Endodermal cell (in vitro differentiated cells): ENCODE data around the gene GABRA4. TPM values are rescaled to one million over a fixed set of nuclear protein-coding genes. Genes with fewer than 3 reads are reported as not detected.

Source experiments
- DNase-seq: peaks from one replicate; pipeline ENCODE4 v3.0.0-alpha.2; 2017
- H3K27ac ChIP-seq: 2 replicates; pipeline ENCODE4 v1.5.1; 2013; ENCODE audit warnings: mild to moderate bottlenecking, low read depth, low read length, moderate library complexity
- H3K27me3 ChIP-seq: 2 replicates; pipeline ENCODE4 v1.6.1; 2013; ENCODE audit warnings: mild to moderate bottlenecking, low read length, moderate library complexity; ENCODE audit not compliant: insufficient read depth, control insufficient read depth, poor library complexity, severe bottlenecking
- H3K36me3 ChIP-seq: 2 replicates; pipeline ENCODE4 v1.7.0; 2013; ENCODE audit warnings: mild to moderate bottlenecking, low read length, moderate library complexity; ENCODE audit not compliant: control insufficient read depth, insufficient read depth
- H3K4me1 ChIP-seq: one replicate; pipeline ENCODE4 v1.7.0; 2013; ENCODE audit warnings: low read length; ENCODE audit not compliant: control insufficient read depth, insufficient read depth
- H3K4me3 ChIP-seq: 2 replicates; pipeline ENCODE4 v1.5.1; 2013; ENCODE audit warnings: mild to moderate bottlenecking, low read length, moderate library complexity
- H3K9ac ChIP-seq: 2 replicates; pipeline ENCODE4 v1.6.1; 2013; ENCODE audit warnings: mild to moderate bottlenecking, low read length, moderate library complexity; ENCODE audit not compliant: poor library complexity, severe bottlenecking; ENCODE audit errors: extremely low read depth
- H3K9me3 ChIP-seq: 2 replicates; pipeline ENCODE4 v1.6.1; 2013; ENCODE audit warnings: mild to moderate bottlenecking, low read length, moderate library complexity; ENCODE audit not compliant: control insufficient read depth
- H3K27ac Mint-ChIP-seq: 2 replicates; pipeline ENCODE4 v1.8.0; 2020; ENCODE audit warnings: mixed read lengths
- H3K27me3 Mint-ChIP-seq: 2 replicates; pipeline ENCODE4 v1.8.0; 2021; ENCODE audit warnings: mild to moderate bottlenecking, mixed read lengths; ENCODE audit not compliant: insufficient read depth
- H3K36me3 Mint-ChIP-seq: 2 replicates; pipeline ENCODE4 v1.8.0; 2020; ENCODE audit warnings: low read depth, mixed read lengths
- H3K4me1 Mint-ChIP-seq: 2 replicates; pipeline ENCODE4 v1.8.0; 2020; ENCODE audit warnings: mixed read lengths
- H3K4me3 Mint-ChIP-seq: 2 replicates; pipeline ENCODE4 v1.8.0; 2020; ENCODE audit warnings: mild to moderate bottlenecking, moderate library complexity, mixed read lengths
- H3K9me3 Mint-ChIP-seq: 2 replicates; pipeline ENCODE4 v1.8.0; 2020; ENCODE audit warnings: mild to moderate bottlenecking, mixed read lengths
- CTCF ChIP-seq: fragments of 200-600 bp; sonication (generic); conservative IDR thresholded peaks from 2 replicates; pipeline ENCODE4 v1.5.0; 2021; ENCODE audit warnings: antibody characterized with exemption, mild to moderate bottlenecking
- WGBS, 2 experiments: methylation state at CpG; one replicate each; pipeline versions ENCODE4 v1.1.5 to v1.1.7; 2013; ENCODE audit warnings: missing lambda C conversion rate in 2 of 2, mixed read lengths in 1 of 2; ENCODE audit not compliant: insufficient coverage in 1 of 2, insufficient read length in 1 of 2; 5-methylcytosine and 5-hydroxymethylcytosine counted together
- total RNA-seq, 2 donors: library from RNA; stranded (reverse); fragmentation: NEBNext Ultra II Directional in 1 of 2; extraction: Animal tissue kit (Norgen Biotek cat#: 25700) in 1 of 2; gene quantifications; 2 replicates in 1 of 2; 3 replicates in 1 of 2; pipeline ENCODE4 v1.2.1, GENCODE V29; 2021

Gene GABRA4
- total RNA-seq, 2 donors from 2014 or later: 0.37 TPM; not detected in 1

- H3K27ac Mint-ChIP-seq: no peak overlapping the region
- no peaks in the 10 kb centered on the region for H3K36me3 Mint-ChIP-seq
- TF ChIP-seq CTCF: no peak
- no peak overlapping the region for H3K4me3 Mint-ChIP-seq
- Histone ChIP-seq H3K36me3 (no peaks in the 10 kb centered on the region), H3K4me1 (no peaks in the 10 kb centered on the region), H3K27ac (no peak overlapping the region), H3K9ac (no peak overlapping the region), H3K27me3 (no peaks in the 10 kb centered on the region), H3K9me3 (no peaks in the 10 kb centered on the region), H3K4me3 (no peak overlapping the region)
- no peaks in the 10 kb centered on the region for H3K27me3 Mint-ChIP-seq
- no peaks in the 10 kb centered on the region for H3K9me3 Mint-ChIP-seq
- WGBS, 2 experiments: 88 to 100% methylated on average over 1 to 2 of the region's 2 CpGs
- no peaks in the 10 kb centered on the region for H3K4me1 Mint-ChIP-seq
- no peak for DNase-seq
These were observed 34.5 kb downstream of the GABRA4 start for GRCh38 chr4:46958742-46959488.

- H3K4me3 Mint-ChIP-seq: no peak overlapping the region
- TF ChIP-seq CTCF: no peak
- no peaks in the 10 kb centered on the region for H3K36me3 Mint-ChIP-seq
- no peak for DNase-seq
- Histone ChIP-seq H3K36me3 (no peaks in the 10 kb centered on the region), H3K4me3 (no peak overlapping the region), H3K9ac (no peak overlapping the region), H3K27ac (no peak overlapping the region), H3K27me3 (no peaks in the 10 kb centered on the region), H3K4me1 (no peaks in the 10 kb centered on the region), H3K9me3 (no peaks in the 10 kb centered on the region)
- WGBS, 2 experiments: 73 to 81% methylated on average over 3 to 4 of the region's 4 CpGs
- no peaks in the 10 kb centered on the region for H3K9me3 Mint-ChIP-seq
- H3K27ac Mint-ChIP-seq: no peak overlapping the region
- H3K4me1 Mint-ChIP-seq: no peaks in the 10 kb centered on the region
- H3K27me3 Mint-ChIP-seq: no peaks in the 10 kb centered on the region
These were observed 36.9 kb downstream of the GABRA4 start for GRCh38 chr4:46956451-46956850.

- H3K4me3 ChIP-seq: no peak overlapping the region
- no peak for DNase-seq
- H3K9me3 Mint-ChIP-seq: no peaks in the 10 kb centered on the region
- no peaks in the 10 kb centered on the region for H3K4me1 ChIP-seq
- no peak overlapping the region for H3K27ac ChIP-seq
- H3K9me3 ChIP-seq: no peaks in the 10 kb centered on the region
- no peaks in the 10 kb centered on the region for H3K27me3 Mint-ChIP-seq
- H3K4me1 Mint-ChIP-seq: no peaks in the 10 kb centered on the region
- H3K27me3 ChIP-seq: no peaks in the 10 kb centered on the region
- H3K36me3 Mint-ChIP-seq: no peaks in the 10 kb centered on the region
- no peak overlapping the region for H3K4me3 Mint-ChIP-seq
- TF ChIP-seq CTCF: no peak
- no peak overlapping the region for H3K27ac Mint-ChIP-seq
- H3K36me3 ChIP-seq: no peaks in the 10 kb centered on the region
- H3K9ac ChIP-seq: no peak overlapping the region
These were observed 37.8 kb downstream of the GABRA4 start for GRCh38 chr4:46955601-46956000.
